Esophagus squamous epithelium (tissue), 5 donors: ENCODE data around the gene ZNF202. TPM values are rescaled to one million over a fixed set of nuclear protein-coding genes. Genes with fewer than 3 reads are reported as not detected.
A peak's percentile ranks its signal among the peaks of the same experiment; 100 is the strongest.

Source experiments
- DNase-seq: peaks from one replicate; lab custom pipeline; 2025; lab: John Stamatoyannopoulos, UW
- H3K27ac ChIP-seq, 4 donors: fragments of 200-600 bp; sonication (generic); one replicate each; pipeline ENCODE4 v1.5.1; 2016 to 2019; ENCODE audit warnings: mild to moderate bottlenecking in 1 of 4
- H3K27me3 ChIP-seq, 4 donors: fragments of 200-600 bp; sonication (generic); 1 replicate in 3 of 4; 2 replicates in 1 of 4; pipeline versions ENCODE4 v1.5.1 to v1.6.0; 2017 to 2021; ENCODE audit warnings: antibody characterized with exemption in 1 of 4
- H3K36me3 ChIP-seq, 3 donors: fragments of 200-600 bp; sonication (generic); one replicate each; pipeline ENCODE4 v1.5.1; 2016 to 2019
- H3K4me1 ChIP-seq, 3 donors: fragments of 200-600 bp; sonication (generic); one replicate each; pipeline ENCODE4 v1.5.1; 2017 to 2019
- H3K4me3 ChIP-seq, 4 donors: fragments of 200-600 bp; sonication (generic); 1 replicate in 3 of 4; 2 replicates in 1 of 4; pipeline ENCODE4 v1.5.1; 2016 to 2019; ENCODE audit warnings: mild to moderate bottlenecking in 2 of 4, moderate library complexity in 1 of 4
- H3K9me3 ChIP-seq, 3 donors: fragments of 200-600 bp; sonication (generic); one replicate each; pipeline ENCODE4 v1.5.1; 2016 to 2019
- POLR2A ChIP-seq, 4 donors: fragments of 450-650 bp; IDR thresholded peaks; one replicate each; pipeline ENCODE4 v1.6.1; 2017; ENCODE audit warnings: antibody characterized with exemption in 4 of 4, mild to moderate bottlenecking in 4 of 4, moderate library complexity in 3 of 4
- WGBS, 2 donors: methylation state at CpG; one replicate each; pipeline ENCODE4 v1.1.5; 2018; 5-methylcytosine and 5-hydroxymethylcytosine counted together
- intact Hi-C: fragments of 100-400 bp; cut with DNase I; formaldehyde crosslinking; loops from one replicate; pipeline ENCODE4 v1.15.0; 2022
- total RNA-seq, 4 donors: library from RNA; depleted of rRNA; stranded (reverse); fragments of >200 nt; gene quantifications; one replicate each; pipeline ENCODE4 v1.1.0, GENCODE V29; 2016
- TF ChIP-seq, protein P1 (sequence below), 6 experiments: fragments of 450-650 bp in 4 of 6; fragments of 200-600 bp in 2 of 6; sonication (generic) in 2 of 6; IDR thresholded peaks; one replicate each; pipeline ENCODE4 v1.5.1; 2016 to 2019; ENCODE audit warnings: antibody characterized with exemption in 6 of 6, mild to moderate bottlenecking in 4 of 6, moderate library complexity in 4 of 6
- donor health status: DM: yes; HTN: yes; CAD: no.

Gene ZNF202
- total RNA-seq, 4 donors from 2014 or later, result 2.6 to 6.5 (median 4.6) TPM

DNA sequence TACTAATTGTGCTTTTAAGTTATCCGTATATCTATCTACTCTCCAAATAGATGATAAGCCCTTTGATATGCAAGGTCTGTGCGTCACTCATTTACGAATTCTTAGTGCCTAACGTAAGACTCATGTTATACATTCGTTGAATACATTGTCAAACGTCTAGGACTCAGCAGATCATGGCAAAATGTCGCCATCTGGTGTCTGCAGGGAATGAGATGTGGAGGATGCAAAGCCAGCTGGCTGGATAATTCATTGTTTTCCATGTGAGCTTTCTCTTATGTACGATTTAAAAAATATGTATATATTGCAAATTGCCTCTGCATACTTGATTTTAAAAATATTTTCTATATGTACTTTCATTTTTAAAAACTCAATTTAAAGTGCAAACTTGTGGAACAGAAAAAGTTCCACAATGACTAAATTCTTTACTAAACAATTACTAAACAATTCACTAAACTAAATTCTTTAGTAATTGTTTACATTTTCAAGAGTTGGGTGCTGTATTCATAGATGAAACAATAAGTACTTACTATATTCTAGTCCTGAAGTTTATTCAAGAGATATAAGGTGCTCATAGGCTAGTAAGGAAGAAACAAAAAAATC, 33.8 kb downstream of the ZNF202 start:
- H3K4me3 ChIP-seq, result no peak overlapping the region
- intact Hi-C loops, result loop anchor here (5.0 kb wide), 1 partner anchor 125 kb away; no protein-coding TSS in a partner anchor
- 2 to 3% methylated on average over 8 of the region's 8 CpGs for WGBS, 2 donors
- no peak for DNase-seq
- H3K36me3 ChIP-seq, result no peaks in the 10 kb centered on the region
- no peaks in the 10 kb centered on the region for H3K4me1 ChIP-seq
- H3K27me3 ChIP-seq, result peaks cover 0 to 4% (median 0%) of the 10 kb centered on the region in 4 donors
- no peaks in the 10 kb centered on the region for H3K9me3 ChIP-seq
- TF ChIP-seq, protein P1, sequence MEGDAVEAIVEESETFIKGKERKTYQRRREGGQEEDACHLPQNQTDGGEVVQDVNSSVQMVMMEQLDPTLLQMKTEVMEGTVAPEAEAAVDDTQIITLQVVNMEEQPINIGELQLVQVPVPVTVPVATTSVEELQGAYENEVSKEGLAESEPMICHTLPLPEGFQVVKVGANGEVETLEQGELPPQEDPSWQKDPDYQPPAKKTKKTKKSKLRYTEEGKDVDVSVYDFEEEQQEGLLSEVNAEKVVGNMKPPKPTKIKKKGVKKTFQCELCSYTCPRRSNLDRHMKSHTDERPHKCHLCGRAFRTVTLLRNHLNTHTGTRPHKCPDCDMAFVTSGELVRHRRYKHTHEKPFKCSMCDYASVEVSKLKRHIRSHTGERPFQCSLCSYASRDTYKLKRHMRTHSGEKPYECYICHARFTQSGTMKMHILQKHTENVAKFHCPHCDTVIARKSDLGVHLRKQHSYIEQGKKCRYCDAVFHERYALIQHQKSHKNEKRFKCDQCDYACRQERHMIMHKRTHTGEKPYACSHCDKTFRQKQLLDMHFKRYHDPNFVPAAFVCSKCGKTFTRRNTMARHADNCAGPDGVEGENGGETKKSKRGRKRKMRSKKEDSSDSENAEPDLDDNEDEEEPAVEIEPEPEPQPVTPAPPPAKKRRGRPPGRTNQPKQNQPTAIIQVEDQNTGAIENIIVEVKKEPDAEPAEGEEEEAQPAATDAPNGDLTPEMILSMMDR (IDR thresholded peaks at IDR 0.05), result peak in 5 of 6 experiments; percentile 50 to 73 (median 56)
- no peak for TF ChIP-seq POLR2A (IDR thresholded peaks at IDR 0.05)
- no peak overlapping the region for H3K27ac ChIP-seq

DNA sequence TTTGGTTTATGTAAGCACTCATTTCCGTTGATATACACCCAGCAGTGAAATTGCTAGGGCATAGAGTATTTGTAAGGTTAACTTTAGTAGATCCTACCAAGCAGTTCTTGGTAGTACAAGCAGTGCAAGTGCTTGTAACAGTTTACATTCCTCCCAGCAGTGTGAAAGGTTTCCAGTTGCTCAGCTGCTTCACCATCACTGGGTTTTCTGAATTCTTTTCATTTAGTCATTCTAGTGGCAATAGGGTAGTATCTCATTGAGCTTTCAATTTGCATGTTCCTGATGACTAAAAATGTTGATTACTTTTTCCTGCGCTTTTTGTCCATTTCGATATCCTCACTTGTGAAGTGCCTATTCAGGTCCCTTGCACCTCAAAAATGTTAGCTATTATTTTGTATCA, 34.3 kb downstream of the ZNF202 start:
- TF ChIP-seq, protein P1 (IDR thresholded peaks at IDR 0.05), result no peak
- TF ChIP-seq POLR2A (IDR thresholded peaks at IDR 0.05), result no peak
- intact Hi-C loops, result loop anchor here (5.0 kb wide), 1 partner anchor 125 kb away; no protein-coding TSS in a partner anchor
- no peaks in the 10 kb centered on the region for H3K9me3 ChIP-seq
- H3K4me3 ChIP-seq, result no peak overlapping the region
- DNase-seq, result no peak
- H3K27me3 ChIP-seq, result peaks cover 0 to 7% (median 0%) of the 10 kb centered on the region in 4 donors
- H3K4me1 ChIP-seq, result no peaks in the 10 kb centered on the region
- H3K27ac ChIP-seq, result no peak overlapping the region
- 89 to 90% methylated on average over 3 of the region's 3 CpGs for WGBS, 2 donors
- no peaks in the 10 kb centered on the region for H3K36me3 ChIP-seq

DNA sequence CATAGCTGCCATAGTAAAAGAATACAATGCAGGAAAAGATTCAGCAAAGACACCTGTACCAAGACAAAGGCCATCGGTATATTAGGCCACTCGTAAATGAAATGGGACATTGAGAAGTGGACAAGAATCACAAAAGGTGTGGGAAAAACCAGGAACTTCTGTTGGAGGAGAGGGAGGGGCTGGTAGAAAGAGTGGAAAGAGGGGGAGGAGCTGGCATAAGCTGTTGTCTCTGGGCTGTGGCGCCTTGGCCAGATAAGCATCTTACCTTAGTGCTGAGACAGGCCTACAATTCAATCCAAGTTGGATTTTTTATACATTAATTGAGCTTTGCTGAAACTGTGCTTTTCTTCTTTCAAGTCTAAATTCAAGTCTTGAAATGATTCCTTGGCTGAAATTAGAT, 37.1 kb downstream of the ZNF202 start:
- Histone ChIP-seq H3K9me3 (no peaks in the 10 kb centered on the region), H3K27ac (no peak overlapping the region), H3K27me3 (peaks cover 0 to 12% (median 0%) of the 10 kb centered on the region in 4 donors), H3K4me3 (no peak overlapping the region), H3K4me1 (no peaks in the 10 kb centered on the region), H3K36me3 (no peaks in the 10 kb centered on the region)
- 79 to 89% methylated on average over 3 of the region's 3 CpGs for WGBS, 2 donors
- DNase-seq, result no peak
- intact Hi-C loops, result no loop called here
- TF ChIP-seq POLR2A (IDR thresholded peaks at IDR 0.05), result no peak
- TF ChIP-seq, protein P1 (IDR thresholded peaks at IDR 0.05), result no peak

DNA sequence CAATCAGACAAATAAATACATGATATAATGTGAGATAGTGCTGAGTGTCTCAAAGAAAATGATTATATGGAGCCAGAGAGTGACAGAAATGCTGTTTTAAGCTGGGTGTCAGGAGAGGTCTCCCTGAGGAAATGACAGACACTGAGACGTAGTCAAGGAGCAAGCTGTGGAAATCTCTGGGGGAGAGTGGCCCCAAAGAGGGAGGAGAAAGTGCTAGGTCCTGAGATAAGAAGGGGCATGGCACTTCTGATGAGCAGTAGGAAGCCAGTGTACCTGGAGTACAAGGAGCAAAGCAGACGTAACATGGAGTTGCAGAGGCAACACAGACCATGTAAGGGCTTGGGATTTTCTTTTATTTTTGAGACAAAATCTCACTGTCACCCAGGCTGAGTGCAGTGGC, 38.8 kb downstream of the ZNF202 start:
- intact Hi-C loops, result no loop called here
- no peak for TF ChIP-seq POLR2A (IDR thresholded peaks at IDR 0.05)
- Histone ChIP-seq H3K4me1 (no peaks in the 10 kb centered on the region), H3K9me3 (no peaks in the 10 kb centered on the region), H3K27ac (no peak overlapping the region), H3K27me3 (peaks cover 0 to 16% (median 0%) of the 10 kb centered on the region in 4 donors), H3K36me3 (no peaks in the 10 kb centered on the region), H3K4me3 (no peak overlapping the region)
- 62 to 70% methylated on average over 2 of the region's 2 CpGs for WGBS, 2 donors
- DNase-seq, result no peak

DNA sequence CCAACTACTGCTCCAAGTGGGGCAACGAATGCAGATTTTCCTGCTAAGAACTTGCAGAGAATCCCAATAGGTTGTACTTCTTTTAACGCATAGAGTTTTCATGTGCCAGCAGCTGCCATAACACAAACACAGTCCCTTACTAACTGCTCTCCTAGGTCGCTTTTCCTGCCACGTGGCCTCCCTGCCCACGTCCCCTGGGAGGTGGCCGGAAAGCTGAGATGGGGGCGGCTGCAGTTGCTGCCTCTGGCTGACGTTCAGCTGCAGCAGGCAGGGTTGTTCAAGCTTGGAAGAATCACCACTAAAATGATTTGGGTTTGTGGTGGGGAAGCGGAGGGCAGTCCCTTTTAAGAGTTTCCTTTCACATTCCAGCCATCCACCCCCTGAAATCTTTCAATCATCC, 39.3 kb downstream of the ZNF202 start:
- H3K36me3 ChIP-seq, result no peaks in the 10 kb centered on the region
- H3K9me3 ChIP-seq, result no peaks in the 10 kb centered on the region
- no peak for TF ChIP-seq POLR2A (IDR thresholded peaks at IDR 0.05)
- TF ChIP-seq, protein P1 (IDR thresholded peaks at IDR 0.05), result no peak
- H3K27ac ChIP-seq, result no peak overlapping the region
- 43 to 62% methylated on average over 7 to 9 of the region's 9 CpGs for WGBS, 2 donors
- H3K27me3 ChIP-seq, result peaks cover 0 to 17% (median 0%) of the 10 kb centered on the region in 4 donors
- intact Hi-C loops, result no loop called here
- DNase-seq, result no peak
- no peaks in the 10 kb centered on the region for H3K4me1 ChIP-seq
- no peak overlapping the region for H3K4me3 ChIP-seq
